ENCODE results near the gene GOLGA7B.

The GOLGA7B gene

GRCh38 chr10:97861924-97862323 is 12.3 kb downstream of the GOLGA7B start:
- Mint-ChIP-seq H3K4me1 (peaks cover 10% of the 10 kb centered on the region), H3K36me3 (ENCODE audit: insufficient read depth) (peaks cover 3% of the 10 kb centered on the region), H3K4me3 (no peak overlapping the region), H3K27me3 (no peaks in the 10 kb centered on the region), H3K27ac (ENCODE audit: low read depth) (no peak overlapping the region), H3K9me3 (no peaks in the 10 kb centered on the region)
- DNase-seq (ENCODE audit: low spot score in 2 of 2), result no peak
- ATAC-seq (replicated peaks; ENCODE audit: extremely low read depth, poor library complexity, severe bottlenecking), result no peak

GRCh38 chr10:97863808-97864207 is 14.2 kb downstream of the GOLGA7B start:
- no peak for ATAC-seq (replicated peaks; ENCODE audit: extremely low read depth, poor library complexity, severe bottlenecking)
- H3K27me3 Mint-ChIP-seq, result no peaks in the 10 kb centered on the region
- no peaks in the 10 kb centered on the region for H3K9me3 Mint-ChIP-seq
- DNase-seq (ENCODE audit: low spot score in 2 of 2), result no peak
- H3K4me1 Mint-ChIP-seq, result peaks cover 3% of the 10 kb centered on the region
- peaks cover 3% of the 10 kb centered on the region for H3K36me3 Mint-ChIP-seq (ENCODE audit: insufficient read depth)
- H3K27ac Mint-ChIP-seq (ENCODE audit: low read depth), result no peak overlapping the region
- no peak overlapping the region for H3K4me3 Mint-ChIP-seq

- H3K36me3 Mint-ChIP-seq (ENCODE audit: insufficient read depth), result peaks cover 4% of the 10 kb centered on the region
- no peak overlapping the region for H3K4me3 Mint-ChIP-seq
- no peak for ATAC-seq (replicated peaks; ENCODE audit: extremely low read depth, poor library complexity, severe bottlenecking)
- no peaks in the 10 kb centered on the region for H3K9me3 Mint-ChIP-seq
- H3K4me1 Mint-ChIP-seq, result peaks cover 15% of the 10 kb centered on the region
- H3K27me3 Mint-ChIP-seq, result no peaks in the 10 kb centered on the region
- H3K27ac Mint-ChIP-seq (ENCODE audit: low read depth), result no peak overlapping the region
- DNase-seq (ENCODE audit: low spot score in 2 of 2), result no peak
Measured at GRCh38 chr10:97865488-97865887, 15.8 kb downstream of the GOLGA7B start.

- DNase-seq (ENCODE audit: low spot score in 2 of 2), result no peak
- no peak overlapping the region for H3K4me3 Mint-ChIP-seq
Measured at GRCh38 chr10:97866524-97867219, 17.0 kb downstream of the GOLGA7B start.

GRCh38 chr10:97867220-97867800 is 17.7 kb downstream of the GOLGA7B start:
- no peaks in the 10 kb centered on the region for H3K27me3 Mint-ChIP-seq

More at GRCh38 chr10:97866524-97867219, 17.0 kb downstream of the GOLGA7B start:
- Mint-ChIP-seq H3K36me3 (ENCODE audit: insufficient read depth) (peaks cover 3% of the 10 kb centered on the region), H3K27ac (ENCODE audit: low read depth) (no peak overlapping the region), H3K4me1 (peaks cover 15% of the 10 kb centered on the region), H3K27me3 (no peaks in the 10 kb centered on the region), H3K9me3 (no peaks in the 10 kb centered on the region)
- no peak for ATAC-seq (replicated peaks; ENCODE audit: extremely low read depth, poor library complexity, severe bottlenecking)

GRCh38 chr10:97868134-97868685 is 18.6 kb downstream of the GOLGA7B start:
- DNase-seq (ENCODE audit: low spot score in 2 of 2), result no peak
- H3K27ac Mint-ChIP-seq (ENCODE audit: low read depth), result peak overlapping the region; percentile 25
- ATAC-seq (replicated peaks; ENCODE audit: extremely low read depth, poor library complexity, severe bottlenecking), result no peak
- no peak overlapping the region for H3K4me3 Mint-ChIP-seq
- peaks cover 3% of the 10 kb centered on the region for H3K36me3 Mint-ChIP-seq (ENCODE audit: insufficient read depth)
- no peaks in the 10 kb centered on the region for H3K27me3 Mint-ChIP-seq
- peaks cover 15% of the 10 kb centered on the region for H3K4me1 Mint-ChIP-seq
- H3K9me3 Mint-ChIP-seq, result no peaks in the 10 kb centered on the region

More at GRCh38 chr10:97867220-97867800, 17.7 kb downstream of the GOLGA7B start:
- no peak for ATAC-seq (replicated peaks; ENCODE audit: extremely low read depth, poor library complexity, severe bottlenecking)
- Mint-ChIP-seq H3K4me1 (peaks cover 15% of the 10 kb centered on the region), H3K4me3 (no peak overlapping the region), H3K36me3 (ENCODE audit: insufficient read depth) (peaks cover 3% of the 10 kb centered on the region), H3K27ac (ENCODE audit: low read depth) (no peak overlapping the region), H3K9me3 (no peaks in the 10 kb centered on the region)
- no peak for DNase-seq (ENCODE audit: low spot score in 2 of 2)

GRCh38 chr10:97869091-97870042 is 19.7 kb downstream of the GOLGA7B start:
- H3K9me3 Mint-ChIP-seq, result no peaks in the 10 kb centered on the region
- H3K4me3 Mint-ChIP-seq, result peak overlapping the region; percentile 51
- peak; percentile 98 for ATAC-seq (replicated peaks; ENCODE audit: extremely low read depth, poor library complexity, severe bottlenecking)
- H3K4me1 Mint-ChIP-seq, result peaks cover 15% of the 10 kb centered on the region
- H3K27me3 Mint-ChIP-seq, result no peaks in the 10 kb centered on the region
- peaks cover 3% of the 10 kb centered on the region for H3K36me3 Mint-ChIP-seq (ENCODE audit: insufficient read depth)
- peak; percentile 66 to 81 for DNase-seq (ENCODE audit: low spot score in 2 of 2)
- peak overlapping the region; percentile 62 for H3K27ac Mint-ChIP-seq (ENCODE audit: low read depth)

GRCh38 chr10:97870990-97871389 is 21.3 kb downstream of the GOLGA7B start:
- Mint-ChIP-seq H3K27me3 (no peaks in the 10 kb centered on the region), H3K36me3 (ENCODE audit: insufficient read depth) (peaks cover 3% of the 10 kb centered on the region), H3K27ac (ENCODE audit: low read depth) (no peak overlapping the region), H3K9me3 (no peaks in the 10 kb centered on the region), H3K4me1 (peaks cover 15% of the 10 kb centered on the region), H3K4me3 (no peak overlapping the region)
- DNase-seq (ENCODE audit: low spot score in 2 of 2), result no peak
- ATAC-seq (replicated peaks; ENCODE audit: extremely low read depth, poor library complexity, severe bottlenecking), result no peak

GRCh38 chr10:97873569-97873968 is 23.9 kb downstream of the GOLGA7B start:
- no peaks in the 10 kb centered on the region for H3K9me3 Mint-ChIP-seq
- H3K27ac Mint-ChIP-seq (ENCODE audit: low read depth), result no peak overlapping the region
- H3K36me3 Mint-ChIP-seq (ENCODE audit: insufficient read depth), result peaks cover 3% of the 10 kb centered on the region
- no peaks in the 10 kb centered on the region for H3K27me3 Mint-ChIP-seq
- ATAC-seq (replicated peaks; ENCODE audit: extremely low read depth, poor library complexity, severe bottlenecking) (no peak), DNase-seq (ENCODE audit: low spot score in 2 of 2) (no peak)
- H3K4me1 Mint-ChIP-seq, result peaks cover 14% of the 10 kb centered on the region
- H3K4me3 Mint-ChIP-seq, result no peak overlapping the region

GRCh38 chr10:97874332-97874731 is 24.7 kb downstream of the GOLGA7B start:
- no peaks in the 10 kb centered on the region for H3K27me3 Mint-ChIP-seq
- DNase-seq (ENCODE audit: low spot score in 2 of 2) (no peak), ATAC-seq (replicated peaks; ENCODE audit: extremely low read depth, poor library complexity, severe bottlenecking) (no peak)
- H3K4me3 Mint-ChIP-seq, result no peak overlapping the region
- peaks cover 7% of the 10 kb centered on the region for H3K4me1 Mint-ChIP-seq
- peaks cover 2% of the 10 kb centered on the region for H3K36me3 Mint-ChIP-seq (ENCODE audit: insufficient read depth)
- no peaks in the 10 kb centered on the region for H3K9me3 Mint-ChIP-seq
- no peak overlapping the region for H3K27ac Mint-ChIP-seq (ENCODE audit: low read depth)

GRCh38 chr10:97875391-97875790 is 25.7 kb downstream of the GOLGA7B start:
- no peaks in the 10 kb centered on the region for H3K4me1 Mint-ChIP-seq
- no peaks in the 10 kb centered on the region for H3K9me3 Mint-ChIP-seq
- no peak overlapping the region for H3K27ac Mint-ChIP-seq (ENCODE audit: low read depth)
- ATAC-seq (replicated peaks; ENCODE audit: extremely low read depth, poor library complexity, severe bottlenecking) (no peak), DNase-seq (ENCODE audit: low spot score in 2 of 2) (no peak)
- no peaks in the 10 kb centered on the region for H3K27me3 Mint-ChIP-seq
- H3K4me3 Mint-ChIP-seq, result no peak overlapping the region
- H3K36me3 Mint-ChIP-seq (ENCODE audit: insufficient read depth), result no peaks in the 10 kb centered on the region

- H3K27ac Mint-ChIP-seq (ENCODE audit: low read depth), result no peak overlapping the region
- no peak overlapping the region for H3K4me3 Mint-ChIP-seq
- ATAC-seq (replicated peaks; ENCODE audit: extremely low read depth, poor library complexity, severe bottlenecking), result no peak
- no peaks in the 10 kb centered on the region for H3K4me1 Mint-ChIP-seq
- no peak for DNase-seq (ENCODE audit: low spot score in 2 of 2)
- H3K9me3 Mint-ChIP-seq, result no peaks in the 10 kb centered on the region
- no peaks in the 10 kb centered on the region for H3K36me3 Mint-ChIP-seq (ENCODE audit: insufficient read depth)
- peaks cover 7% of the 10 kb centered on the region for H3K27me3 Mint-ChIP-seq
Measured at GRCh38 chr10:97876402-97876801, 26.8 kb downstream of the GOLGA7B start.
